H9 (cell line): ENCODE measurements around the gene TMEM176B. TPM values are rescaled to one million over a fixed set of nuclear protein-coding genes. Genes with fewer than 3 reads are reported as not detected.

Experiments used
- DNase-seq: peaks from one replicate; pipeline ENCODE4 v3.0.0-alpha.2; 2017
- H2AFZ ChIP-seq: one replicate; pipeline ENCODE4 v1.6.1; 2013; ENCODE audit warnings: mild to moderate bottlenecking, low read length, control low read depth, moderate library complexity
- H2AK5ac ChIP-seq: 2 replicates; pipeline ENCODE4 v1.6.1; 2013; ENCODE audit warnings: low read length, control low read depth, mixed read lengths; ENCODE audit not compliant: insufficient read length
- H2BK120ac ChIP-seq: one replicate; pipeline ENCODE4 v1.6.1; 2013; ENCODE audit warnings: low read depth, mild to moderate bottlenecking, low read length, control low read depth, inconsistent platforms; ENCODE audit not compliant: poor library complexity, severe bottlenecking
- H2BK12ac ChIP-seq: 2 replicates; pipeline ENCODE4 v1.6.1; 2013; ENCODE audit warnings: low read length, control low read depth, mixed read lengths, low read depth; ENCODE audit not compliant: insufficient read length
- H2BK15ac ChIP-seq: 2 replicates; pipeline ENCODE4 v1.6.1; 2013; ENCODE audit warnings: low read depth, low read length, control low read depth
- H2BK20ac ChIP-seq: one replicate; pipeline ENCODE4 v1.6.1; 2013; ENCODE audit warnings: low read depth, mild to moderate bottlenecking, low read length, control low read depth, inconsistent platforms; ENCODE audit not compliant: poor library complexity, severe bottlenecking
- H2BK5ac ChIP-seq: 2 replicates; pipeline ENCODE4 v1.6.1; 2013; ENCODE audit warnings: low read length, control low read depth, mixed read lengths; ENCODE audit not compliant: insufficient read length
- H3K14ac ChIP-seq: 2 replicates; pipeline ENCODE4 v1.6.1; 2013; ENCODE audit warnings: low read length, control low read depth; ENCODE audit not compliant: insufficient read depth
- H3K18ac ChIP-seq: 2 replicates; pipeline ENCODE4 v1.6.1; 2013; ENCODE audit warnings: low read depth, mild to moderate bottlenecking, mixed read lengths, low read length, control low read depth; ENCODE audit not compliant: insufficient read length
- H3K23ac ChIP-seq: 2 replicates; pipeline ENCODE4 v1.6.1; 2013; ENCODE audit warnings: low read length, control low read depth, mixed read lengths, low read depth; ENCODE audit not compliant: insufficient read length
- H3K23me2 ChIP-seq: 2 replicates; pipeline ENCODE4 v1.6.1; 2013; ENCODE audit warnings: low read depth, mild to moderate bottlenecking, mixed read lengths, low read length, control low read depth; ENCODE audit not compliant: insufficient read length, poor library complexity, severe bottlenecking
- H3K27ac ChIP-seq: 2 replicates; pipeline ENCODE4 v1.5.1; 2013; ENCODE audit warnings: low read length, control low read depth, mixed read lengths, low read depth; ENCODE audit not compliant: insufficient read length
- H3K27me3 ChIP-seq: 2 replicates; pipeline ENCODE4 v1.6.1; 2013; ENCODE audit warnings: low read length, control low read depth, inconsistent platforms; ENCODE audit not compliant: insufficient read depth
- H3K4ac ChIP-seq: 2 replicates; pipeline ENCODE4 v1.6.1; 2013; ENCODE audit warnings: low read depth, mild to moderate bottlenecking, control low read depth, inconsistent platforms, low read length, moderate library complexity
- H3K4me1 ChIP-seq: 2 replicates; pipeline ENCODE4 v1.6.1; 2013; ENCODE audit warnings: low read length, control low read depth, inconsistent platforms; ENCODE audit not compliant: insufficient read depth
- H3K4me2 ChIP-seq: 2 replicates; pipeline ENCODE4 v1.6.1; 2013; ENCODE audit warnings: low read length, control low read depth, mixed read lengths; ENCODE audit not compliant: insufficient read length, insufficient read depth
- H3K56ac ChIP-seq: 2 replicates; pipeline ENCODE4 v1.6.1; 2013; ENCODE audit warnings: low read depth, mild to moderate bottlenecking, mixed read lengths, low read length, control low read depth; ENCODE audit not compliant: insufficient read length
- H3K79me1 ChIP-seq: 2 replicates; pipeline ENCODE4 v1.6.1; 2013; ENCODE audit warnings: low read depth, mild to moderate bottlenecking, moderate library complexity, low read length, control low read depth, inconsistent platforms; ENCODE audit not compliant: insufficient read depth, poor library complexity, severe bottlenecking
- H3K79me2 ChIP-seq: 2 replicates; pipeline ENCODE4 v1.6.1; 2013; ENCODE audit warnings: low read length, control low read depth, inconsistent platforms; ENCODE audit not compliant: insufficient read depth
- H3K9ac ChIP-seq: 2 replicates; pipeline ENCODE4 v1.6.1; 2013; ENCODE audit warnings: low read length, control low read depth, mixed read lengths; ENCODE audit not compliant: insufficient read length; ENCODE audit errors: extremely low read depth
- H3K9me3 ChIP-seq: one replicate; pipeline ENCODE4 v1.6.1; 2013; ENCODE audit warnings: low read depth, low read length, inconsistent platforms; ENCODE audit not compliant: control insufficient read depth
- H3T11ph ChIP-seq: one replicate; pipeline ENCODE4 v1.6.1; 2013; ENCODE audit warnings: mild to moderate bottlenecking, low read length, control low read depth, inconsistent platforms
- H4K20me1 ChIP-seq: one replicate; pipeline ENCODE4 v1.6.1; 2013; ENCODE audit not compliant: control insufficient read depth, insufficient read length, insufficient read depth
- H4K5ac ChIP-seq: 2 replicates; pipeline ENCODE4 v1.6.1; 2013; ENCODE audit warnings: low read depth, mild to moderate bottlenecking, mixed read lengths, low read length, control low read depth; ENCODE audit not compliant: insufficient read length
- H4K8ac ChIP-seq: replicated peaks from 2 replicates; pipeline ENCODE4 v1.6.1; 2013; ENCODE audit warnings: low read length, control low read depth, mixed read lengths, low read depth; ENCODE audit not compliant: insufficient read length
- H4K91ac ChIP-seq: 2 replicates; pipeline ENCODE4 v1.6.1; 2013; ENCODE audit warnings: low read depth, mild to moderate bottlenecking, moderate library complexity, mixed read lengths, low read length, control low read depth; ENCODE audit not compliant: insufficient read length
- H3K27ac Mint-ChIP-seq, 3 experiments: 2 replicates in 2 of 3; 3 replicates in 1 of 3; pipeline ENCODE4 v1.8.0; 2020 to 2021; ENCODE audit warnings: mixed read lengths in 3 of 3, mild to moderate bottlenecking in 1 of 3, moderate library complexity in 1 of 3
- H3K27me3 Mint-ChIP-seq: 2 replicates; pipeline ENCODE4 v1.8.0; 2021; ENCODE audit warnings: low read depth, mild to moderate bottlenecking, moderate library complexity, mixed read lengths
- H3K36me3 Mint-ChIP-seq, 3 experiments: 2 replicates in 2 of 3; 3 replicates in 1 of 3; pipeline ENCODE4 v1.8.0; 2020 to 2021; ENCODE audit warnings: low read depth in 3 of 3, mixed read lengths in 3 of 3; ENCODE audit not compliant: insufficient read depth in 1 of 3
- H3K4me1 Mint-ChIP-seq, 2 experiments: 2 replicates each; pipeline ENCODE4 v1.8.0; 2020; ENCODE audit warnings: mixed read lengths in 2 of 2
- H3K4me3 Mint-ChIP-seq, 2 experiments: 2 replicates in 1 of 2; 3 replicates in 1 of 2; pipeline ENCODE4 v1.8.0; 2020 to 2021; ENCODE audit warnings: mild to moderate bottlenecking in 2 of 2, mixed read lengths in 2 of 2, moderate library complexity in 1 of 2
- H3K9me3 Mint-ChIP-seq, 2 experiments: 2 replicates in 1 of 2; 3 replicates in 1 of 2; pipeline ENCODE4 v1.8.0; 2020; ENCODE audit warnings: mild to moderate bottlenecking in 2 of 2, mixed read lengths in 2 of 2, moderate library complexity in 1 of 2
- WGBS: extraction: QIAGEN DNeasy Blood & Tissue Kit; methylation state at CpG from one replicate; pipeline ENCODE4 v1.1.7; 2013; ENCODE audit warnings: missing lambda C conversion rate, low lambda C conversion rate, mixed read lengths; ENCODE audit not compliant: insufficient read length; ENCODE audit errors: extremely low coverage; 5-methylcytosine and 5-hydroxymethylcytosine counted together
- total RNA-seq: library from RNA; stranded (reverse); gene quantifications from 2 replicates; pipeline ENCODE4 v1.2.1, GENCODE V29; 2021
- TF ChIP-seq, protein P1 (sequence below): fragments of 200-600 bp; sonication (generic); conservative IDR thresholded peaks from 3 replicates; pipeline ENCODE4 v1.8.0; 2021; ENCODE audit warnings: antibody characterized with exemption, mild to moderate bottlenecking

Gene TMEM176B
- total RNA-seq, 1 experiment from 2014 or later: 0.85 TPM

- Mint-ChIP-seq H3K4me3 (no peak overlapping the region), H3K36me3 (no peaks in the 10 kb centered on the region; a peak in 1 of 7 replicates), H3K27me3 (peaks cover 59% of the 10 kb centered on the region), H3K27ac (no peak overlapping the region), H3K4me1 (no peaks in the 10 kb centered on the region), H3K9me3 (no peaks in the 10 kb centered on the region)
- H3K27ac ChIP-seq: no peak overlapping the region
- H3K9me3 ChIP-seq: no peaks in the 10 kb centered on the region
- no peaks in the 10 kb centered on the region for H3K27me3 ChIP-seq
- H4K5ac ChIP-seq: no peak overlapping the region
- H3K56ac ChIP-seq: no peak overlapping the region
- no peak overlapping the region for H2AK5ac ChIP-seq
- no CpG with 5 or more reads among the region's 2 CpGs for WGBS
- H3K4me2 ChIP-seq: no peak overlapping the region
- H4K20me1 ChIP-seq: no peaks in the 10 kb centered on the region
- no peak overlapping the region for H4K8ac ChIP-seq
- H3K9ac ChIP-seq: no peak overlapping the region
- no peak overlapping the region for H3K4ac ChIP-seq
- no peaks in the 10 kb centered on the region for H3K79me1 ChIP-seq
- no peak overlapping the region for H2BK15ac ChIP-seq
- H3K23ac ChIP-seq: no peak overlapping the region
- TF ChIP-seq, protein P1, sequence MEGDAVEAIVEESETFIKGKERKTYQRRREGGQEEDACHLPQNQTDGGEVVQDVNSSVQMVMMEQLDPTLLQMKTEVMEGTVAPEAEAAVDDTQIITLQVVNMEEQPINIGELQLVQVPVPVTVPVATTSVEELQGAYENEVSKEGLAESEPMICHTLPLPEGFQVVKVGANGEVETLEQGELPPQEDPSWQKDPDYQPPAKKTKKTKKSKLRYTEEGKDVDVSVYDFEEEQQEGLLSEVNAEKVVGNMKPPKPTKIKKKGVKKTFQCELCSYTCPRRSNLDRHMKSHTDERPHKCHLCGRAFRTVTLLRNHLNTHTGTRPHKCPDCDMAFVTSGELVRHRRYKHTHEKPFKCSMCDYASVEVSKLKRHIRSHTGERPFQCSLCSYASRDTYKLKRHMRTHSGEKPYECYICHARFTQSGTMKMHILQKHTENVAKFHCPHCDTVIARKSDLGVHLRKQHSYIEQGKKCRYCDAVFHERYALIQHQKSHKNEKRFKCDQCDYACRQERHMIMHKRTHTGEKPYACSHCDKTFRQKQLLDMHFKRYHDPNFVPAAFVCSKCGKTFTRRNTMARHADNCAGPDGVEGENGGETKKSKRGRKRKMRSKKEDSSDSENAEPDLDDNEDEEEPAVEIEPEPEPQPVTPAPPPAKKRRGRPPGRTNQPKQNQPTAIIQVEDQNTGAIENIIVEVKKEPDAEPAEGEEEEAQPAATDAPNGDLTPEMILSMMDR: no peak
- no peak overlapping the region for H3K18ac ChIP-seq
- H3K4me1 ChIP-seq: no peaks in the 10 kb centered on the region
- H3T11ph ChIP-seq: no peak overlapping the region
- no peak overlapping the region for H2BK120ac ChIP-seq
- no peak overlapping the region for H3K14ac ChIP-seq
- no peak for DNase-seq
- H4K91ac ChIP-seq: no peak overlapping the region
- H2BK20ac ChIP-seq: no peak overlapping the region
- H2BK12ac ChIP-seq: no peak overlapping the region
- H3K23me2 ChIP-seq: no peaks in the 10 kb centered on the region
- H3K79me2 ChIP-seq: no peaks in the 10 kb centered on the region
- no peak overlapping the region for H2AFZ ChIP-seq
- H2BK5ac ChIP-seq: no peak overlapping the region
These were observed 18.2 kb downstream of the TMEM176B start for GRCh38 chr7:150781961-150782360.
